ENCODE data around the gene NFE2L1.
"Not testable (repeated sequence)": the region's sequence is repeated elsewhere in the genome, so short reads cannot be mapped to it uniquely, and the experiment has no call there.

Gene NFE2L1

GRCh38 chr17:48047741-48048383 lies at the start of gene NFE2L1:
Gene NFE2L1, plus strand, starts transcription at chr17:48048359. Its CDS starts 2,760 bp downstream, at chr17:48051119.
- DNase-seq, result peak; percentile 99

DNA sequence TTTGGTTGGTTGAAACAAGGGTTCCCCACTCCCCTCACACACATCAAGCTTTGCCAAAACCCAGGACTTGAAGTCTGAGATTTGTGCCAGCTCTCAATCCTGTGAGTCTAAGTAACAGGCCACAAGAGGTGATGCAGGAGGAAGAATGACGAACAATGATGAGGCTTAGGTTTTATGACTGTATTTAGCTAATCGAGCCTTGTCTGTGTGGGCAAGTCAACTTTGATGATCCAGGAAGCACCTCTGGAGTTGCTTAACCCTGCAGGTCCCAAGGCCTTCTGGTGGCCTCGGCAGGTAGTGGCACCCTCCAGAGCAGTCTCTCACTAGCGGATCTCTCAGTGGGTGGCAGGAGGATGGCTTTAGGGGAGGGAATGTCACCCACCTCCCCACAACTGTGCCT lies 48.6 kb upstream of the NFE2L1 start:
- DNase-seq, result peak; percentile 11

DNA sequence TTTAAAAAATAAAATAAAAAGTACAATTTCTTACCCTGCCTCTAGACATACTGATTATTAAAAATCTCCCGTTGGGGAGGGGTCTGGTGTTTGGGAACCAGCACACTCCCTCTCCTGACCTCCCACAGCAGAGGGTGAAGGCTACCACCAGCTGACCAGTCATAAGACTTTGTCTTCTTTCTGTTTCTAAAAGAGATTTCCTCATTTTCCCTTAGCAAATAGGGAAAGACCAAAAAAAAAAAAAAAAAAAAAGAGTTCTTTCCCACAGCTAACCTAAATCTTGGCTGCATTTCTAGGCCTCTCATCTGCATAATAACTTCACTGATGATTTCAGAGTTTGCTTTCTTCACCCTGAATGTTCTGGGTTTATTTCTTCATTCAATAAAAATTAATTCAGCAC lies 47.0 kb upstream of the NFE2L1 start:
- no peak for DNase-seq

DNA sequence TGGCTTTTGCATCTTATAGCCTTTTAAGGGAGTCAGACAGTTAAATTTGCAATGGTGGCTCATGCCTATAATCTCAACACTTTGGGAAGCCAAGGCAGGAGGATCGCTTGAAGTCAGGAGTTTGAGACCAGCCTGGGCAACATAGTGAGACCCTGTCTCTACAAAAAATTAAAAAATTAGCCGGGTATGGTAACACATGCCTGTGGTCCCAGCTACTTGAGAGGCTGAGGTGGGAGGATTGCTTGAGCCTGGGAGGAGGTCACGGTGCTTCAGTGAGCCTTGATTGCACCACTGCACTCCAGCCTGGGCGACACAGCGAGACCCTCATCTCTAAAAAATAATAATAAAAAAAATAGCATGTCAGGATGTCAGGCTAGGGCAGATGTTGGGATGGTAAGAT lies 46.5 kb upstream of the NFE2L1 start:
- DNase-seq, result not testable (repeated sequence)

DNA sequence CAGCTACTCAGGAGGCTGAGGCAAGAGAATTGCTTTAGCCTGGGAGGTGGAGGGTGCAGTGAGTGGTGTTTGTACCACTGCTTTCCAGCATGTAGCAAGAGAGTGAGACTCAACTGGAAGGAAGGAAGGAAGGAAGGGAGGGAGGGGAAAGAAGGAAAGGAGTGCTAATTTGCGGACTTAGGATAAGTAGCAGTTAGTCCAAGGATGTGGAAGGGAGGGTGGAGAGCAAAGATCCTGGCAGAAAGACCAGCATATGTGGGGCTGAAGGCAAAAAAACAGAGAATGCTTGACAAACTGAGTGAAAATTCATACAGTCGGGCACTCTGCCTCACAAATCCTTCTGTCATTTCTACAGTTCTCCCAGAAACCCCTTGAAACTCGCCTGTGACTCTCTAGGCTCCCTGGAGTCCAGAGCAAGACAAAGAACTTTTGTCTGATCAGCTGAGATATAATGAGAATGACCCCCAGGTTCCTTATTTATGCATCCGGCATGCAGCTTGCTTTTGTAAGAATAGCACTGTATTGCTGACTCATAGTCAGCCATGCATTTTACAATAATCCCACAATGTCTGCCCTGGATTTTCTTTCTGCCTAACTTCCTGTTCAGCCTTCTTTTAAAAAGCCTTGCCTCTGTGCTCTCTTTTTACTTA lies 45.8 kb upstream of the NFE2L1 start:
- peak; percentile 15 for DNase-seq

- no peak for DNase-seq
Measured at GRCh38 chr17:48002916-48003416, 45.2 kb upstream of the NFE2L1 start.

DNA sequence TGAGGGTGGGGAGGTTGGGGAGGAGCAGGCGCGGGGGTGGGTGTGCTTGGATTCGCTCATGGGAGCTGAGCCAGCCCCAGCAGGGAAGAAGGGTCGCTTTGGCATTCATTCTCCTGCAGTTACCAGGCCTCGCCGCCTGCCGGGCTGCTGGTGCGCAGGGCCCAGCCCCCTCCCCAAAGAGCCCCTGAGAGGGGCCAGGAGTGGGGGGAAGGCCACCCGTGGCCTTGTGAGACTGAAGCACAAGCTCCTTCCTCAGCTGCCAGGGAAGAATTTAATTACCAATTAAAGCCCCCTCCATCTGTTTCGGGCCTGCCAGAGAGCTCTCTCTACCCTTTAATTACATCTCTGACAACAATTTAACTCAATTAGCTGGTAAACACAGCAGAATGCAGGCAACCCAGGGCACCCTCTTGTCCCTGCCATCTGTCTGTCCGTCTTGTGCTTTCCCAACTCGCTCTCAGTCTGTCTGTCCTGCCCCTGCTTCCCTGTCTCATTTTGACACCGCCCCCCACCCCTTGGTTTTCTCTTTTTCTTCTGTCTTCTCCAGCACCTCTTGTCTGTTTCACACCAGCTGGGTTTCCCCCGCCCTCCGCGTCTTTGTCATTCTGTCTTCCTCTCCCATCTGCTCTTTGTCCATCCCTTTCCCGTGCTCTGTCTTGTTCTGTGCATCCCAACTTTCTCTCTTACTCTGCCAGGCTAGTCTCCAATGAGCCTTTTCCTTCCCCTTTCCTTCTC lies 44.6 kb upstream of the NFE2L1 start:
- DNase-seq, result no peak

DNA sequence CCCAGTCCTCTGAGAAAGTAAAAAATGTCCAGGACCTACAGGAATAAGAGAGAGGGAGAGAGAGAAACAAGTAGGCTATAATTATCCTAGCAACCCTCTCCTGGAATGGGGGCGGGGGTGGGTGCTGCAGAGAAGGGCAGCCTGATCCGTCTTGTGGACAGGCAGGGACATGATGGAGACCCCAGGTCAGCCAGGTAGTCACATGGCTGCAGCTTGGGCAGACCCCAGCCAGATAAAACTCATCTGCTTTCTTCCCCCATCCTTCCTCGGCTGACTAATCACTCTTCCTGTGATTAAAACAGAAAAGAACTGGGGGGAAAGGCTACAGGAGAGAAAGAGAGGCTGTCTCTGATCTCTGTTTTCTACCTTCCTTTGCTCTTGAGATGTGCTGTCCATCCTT lies 43.2 kb upstream of the NFE2L1 start:
- no peak for DNase-seq

DNA sequence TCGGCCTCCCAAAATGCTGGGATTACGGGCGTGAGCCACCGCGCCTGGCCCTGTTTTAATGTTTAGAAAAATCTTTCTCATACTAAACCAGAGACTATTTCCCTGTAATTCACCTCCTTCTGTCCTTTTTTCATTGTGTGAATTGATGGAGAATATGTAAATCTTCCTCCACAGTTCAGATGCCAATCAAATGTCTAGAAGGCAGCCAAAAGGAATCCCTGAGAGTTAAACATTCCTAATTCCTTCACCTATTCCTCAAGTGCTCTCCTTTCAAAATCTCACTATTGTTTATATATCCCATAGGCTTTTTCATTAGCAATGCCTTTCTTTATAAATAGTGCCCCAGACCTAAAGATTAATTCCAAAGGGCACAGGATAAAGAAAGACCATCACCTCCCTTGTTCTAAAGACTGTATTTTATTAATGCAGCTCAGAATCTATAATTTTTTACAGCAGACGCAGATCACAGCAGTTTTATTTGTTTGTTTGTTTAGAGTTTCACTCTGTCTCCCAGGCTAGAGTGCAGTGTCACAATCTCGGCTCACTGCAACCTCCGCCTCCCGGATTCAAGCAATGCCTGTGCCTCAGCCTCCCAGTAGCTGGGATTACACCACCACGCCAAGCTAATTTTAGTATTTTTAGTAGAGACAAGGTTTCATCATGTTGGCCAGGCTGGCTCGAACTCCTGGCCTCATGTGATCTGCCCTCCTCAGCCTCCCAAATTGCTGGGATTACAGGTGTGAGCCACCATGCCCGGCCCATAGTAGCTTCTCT lies 41.0 kb upstream of the NFE2L1 start:
- no peak for DNase-seq

GRCh38 chr17:48010193-48010592 lies 38.0 kb upstream of the NFE2L1 start:
- no peak for DNase-seq

GRCh38 chr17:48011405-48012150 lies 36.6 kb upstream of the NFE2L1 start:
- peak; percentile 50 for DNase-seq

DNA sequence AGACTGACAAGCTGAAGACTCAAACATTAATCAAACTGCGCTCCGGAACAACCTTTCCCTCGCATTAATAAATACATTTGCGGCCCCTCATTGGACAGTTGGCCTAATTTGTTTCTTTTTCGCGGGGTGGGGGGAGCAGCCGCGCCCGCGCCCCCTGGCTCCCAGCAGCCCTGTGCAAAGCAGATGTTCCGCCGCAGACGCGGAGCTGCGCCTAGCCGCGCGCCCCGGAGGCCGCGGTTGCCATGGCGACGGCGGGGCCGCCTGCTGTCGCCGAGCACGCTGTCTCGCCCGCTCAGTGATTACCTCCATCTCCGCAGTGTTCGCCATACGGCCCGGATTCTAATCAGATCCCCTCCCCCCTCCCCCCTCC lies 36.0 kb upstream of the NFE2L1 start:
- DNase-seq, result peak; percentile 59

- DNase-seq, result no peak
Measured at GRCh38 chr17:48012654-48013053, 35.5 kb upstream of the NFE2L1 start.

- no peak for DNase-seq
Measured at GRCh38 chr17:48013876-48014594, 34.1 kb upstream of the NFE2L1 start.

- peak; percentile 38 for DNase-seq
Measured at GRCh38 chr17:48014595-48015111, 33.5 kb upstream of the NFE2L1 start.

DNA sequence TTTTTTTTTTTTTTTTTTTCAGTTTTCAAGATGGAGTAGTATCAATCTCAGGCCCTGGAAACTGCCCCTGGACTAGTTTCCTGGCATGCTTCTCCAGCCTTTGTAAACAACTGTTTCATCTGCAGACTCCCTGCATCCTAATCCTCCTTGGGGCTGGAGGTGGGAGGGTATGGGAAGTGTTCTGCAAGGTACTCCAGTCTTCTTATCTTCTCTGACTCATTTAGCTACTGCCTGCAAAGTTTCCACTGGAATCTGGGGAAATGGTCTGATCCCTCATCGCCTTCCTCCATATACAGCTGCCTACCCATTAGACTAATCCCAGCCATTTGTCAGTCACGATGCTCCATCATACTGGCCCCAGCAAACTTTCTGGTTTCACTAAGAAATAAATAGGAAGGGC lies 32.0 kb upstream of the NFE2L1 start:
- DNase-seq, result no peak

DNA sequence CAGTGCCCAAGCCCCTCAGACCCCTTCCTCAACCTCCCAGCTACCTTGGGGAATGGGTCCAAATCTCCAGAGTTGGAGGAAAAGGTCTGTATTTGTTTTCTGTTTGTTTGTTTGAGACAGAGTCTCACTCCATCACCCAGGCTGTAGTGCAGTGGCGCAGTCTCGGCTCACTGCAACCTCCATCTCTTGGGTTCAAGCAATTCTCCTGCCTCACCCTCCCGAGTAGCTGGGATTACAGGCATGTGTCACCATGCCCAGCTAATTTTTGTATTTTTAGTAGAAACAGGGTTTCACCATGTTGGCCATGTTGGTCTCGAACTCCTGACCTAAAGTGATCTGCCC lies 30.4 kb upstream of the NFE2L1 start:
- DNase-seq, result not testable (repeated sequence)

DNA sequence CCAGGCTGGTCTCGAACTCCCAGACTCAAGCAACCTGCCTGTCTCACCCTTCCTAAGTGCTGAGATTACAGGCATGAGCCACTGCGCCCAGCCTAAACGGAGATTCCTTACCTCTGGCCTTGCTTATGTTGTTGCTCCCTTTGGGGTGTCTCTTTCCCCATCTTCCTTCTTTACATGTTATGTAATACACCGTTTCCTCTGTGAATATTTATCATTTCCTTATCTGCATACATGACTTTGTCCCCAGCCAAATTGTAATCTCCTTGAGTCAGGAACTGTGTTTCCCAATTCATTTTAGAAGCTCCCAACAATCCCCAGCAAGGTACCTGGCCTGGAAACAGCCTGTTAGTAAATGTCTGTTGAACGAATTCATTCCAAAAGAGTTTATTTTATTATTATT lies 26.2 kb upstream of the NFE2L1 start:
- DNase-seq, result no peak

DNA sequence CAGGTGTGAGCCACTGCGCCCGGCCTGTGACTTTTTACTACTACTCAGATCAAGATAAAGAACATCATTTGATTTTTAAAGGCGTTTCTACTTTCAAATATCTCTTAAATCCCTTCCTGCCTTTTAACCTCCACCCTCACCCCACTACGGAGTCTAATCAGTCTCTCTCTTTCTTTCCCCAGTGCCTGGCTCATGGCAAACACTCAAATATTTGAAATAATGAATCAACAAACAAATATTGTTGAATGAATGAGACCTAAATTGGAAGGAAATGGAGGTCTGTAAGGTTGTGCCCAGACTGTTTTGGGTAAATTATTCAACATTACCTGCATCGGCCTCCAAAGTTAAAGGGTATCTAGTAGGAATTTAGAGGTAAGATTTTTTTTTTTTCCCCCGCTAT lies 25.3 kb upstream of the NFE2L1 start:
- DNase-seq, result no peak

GRCh38 chr17:48023400-48024148 lies 24.6 kb upstream of the NFE2L1 start:
- peak; percentile 66 for DNase-seq

Data from DMS153 (cell line).